Spleen (tissue), 7 donors: ENCODE data around the gene SLC35E2B.

Experiments
- POLR2A ChIP-seq, 3 donors: fragments of 450-650 bp; IDR thresholded peaks; one replicate each; pipeline ENCODE4 v1.5.1; 2017; ENCODE audit warnings: antibody characterized with exemption in 3 of 3, mild to moderate bottlenecking in 1 of 3
- TF ChIP-seq, protein P1 (sequence below), 11 experiments: fragments of 200-600 bp in 7 of 11; fragments of 450-650 bp in 4 of 11; sonication (generic) in 4 of 11; IDR thresholded peaks in 8 of 11; conservative IDR thresholded peaks in 3 of 11; 1 replicate in 7 of 11; 2 replicates in 4 of 11; pipeline versions ENCODE4 v1.4.0 to v1.8.0; 2016 to 2021; ENCODE audit warnings: antibody characterized with exemption in 11 of 11, inconsistent platforms in 4 of 11, mild to moderate bottlenecking in 1 of 11
- donor health status: DM: no; HTN: no; CAD: no; lungs with moderate emphysema.
- donor health status: DM: no; HTN: no; CAD: no.
- donor health status: DM: no; HTN: no; CAD: no.

GRCh38 chr1:1665815-1666251 lies 26.8 kb downstream of the SLC35E2B start:
- TF ChIP-seq, protein P1, sequence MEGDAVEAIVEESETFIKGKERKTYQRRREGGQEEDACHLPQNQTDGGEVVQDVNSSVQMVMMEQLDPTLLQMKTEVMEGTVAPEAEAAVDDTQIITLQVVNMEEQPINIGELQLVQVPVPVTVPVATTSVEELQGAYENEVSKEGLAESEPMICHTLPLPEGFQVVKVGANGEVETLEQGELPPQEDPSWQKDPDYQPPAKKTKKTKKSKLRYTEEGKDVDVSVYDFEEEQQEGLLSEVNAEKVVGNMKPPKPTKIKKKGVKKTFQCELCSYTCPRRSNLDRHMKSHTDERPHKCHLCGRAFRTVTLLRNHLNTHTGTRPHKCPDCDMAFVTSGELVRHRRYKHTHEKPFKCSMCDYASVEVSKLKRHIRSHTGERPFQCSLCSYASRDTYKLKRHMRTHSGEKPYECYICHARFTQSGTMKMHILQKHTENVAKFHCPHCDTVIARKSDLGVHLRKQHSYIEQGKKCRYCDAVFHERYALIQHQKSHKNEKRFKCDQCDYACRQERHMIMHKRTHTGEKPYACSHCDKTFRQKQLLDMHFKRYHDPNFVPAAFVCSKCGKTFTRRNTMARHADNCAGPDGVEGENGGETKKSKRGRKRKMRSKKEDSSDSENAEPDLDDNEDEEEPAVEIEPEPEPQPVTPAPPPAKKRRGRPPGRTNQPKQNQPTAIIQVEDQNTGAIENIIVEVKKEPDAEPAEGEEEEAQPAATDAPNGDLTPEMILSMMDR (IDR thresholded peaks at IDR 0.05 in 8 of 11, conservative IDR thresholded peaks at IDR 0.05 in 3 of 11): peak in 8 of 11 experiments; percentile 12 to 59 (median 48)
- no peak for TF ChIP-seq POLR2A (IDR thresholded peaks at IDR 0.05)
